Esophagus muscularis mucosa (tissue), 4 donors: ENCODE measurements around the gene JADE2. TPM values are rescaled to one million over a fixed set of nuclear protein-coding genes. Genes with fewer than 3 reads are reported as not detected.

Experiments
- DNase-seq: peaks from one replicate; pipeline ENCODE4 v3.0.0-alpha.2; 2017; ENCODE audit errors: extremely low spot score
- H3K27ac ChIP-seq, 4 donors: fragments of 200-600 bp; sonication (generic); replicated peaks in 1 of 4; 1 replicate in 3 of 4; 2 replicates in 1 of 4; pipeline ENCODE4 v1.5.1; 2016 to 2019; ENCODE audit warnings: mild to moderate bottlenecking in 1 of 4
- H3K27me3 ChIP-seq, 4 donors: fragments of 200-600 bp; sonication (generic); one replicate each; pipeline versions ENCODE4 v1.5.1 to v1.6.0; 2016 to 2019
- H3K36me3 ChIP-seq, 4 donors: fragments of 200-600 bp; sonication (generic); one replicate each; pipeline ENCODE4 v1.5.1; 2016 to 2019
- H3K4me1 ChIP-seq, 4 donors: fragments of 200-600 bp; sonication (generic); one replicate each; pipeline ENCODE4 v1.5.1; 2016 to 2019
- H3K4me3 ChIP-seq, 4 donors: fragments of 200-600 bp; sonication (generic); 1 replicate in 2 of 4; 2 replicates in 2 of 4; pipeline ENCODE4 v1.5.1; 2016 to 2019; ENCODE audit warnings: mild to moderate bottlenecking in 4 of 4, moderate library complexity in 1 of 4
- H3K9me3 ChIP-seq, 4 donors: fragments of 200-600 bp; sonication (generic); 1 replicate in 3 of 4; 2 replicates in 1 of 4; pipeline ENCODE4 v1.5.1; 2016 to 2019
- CTCF ChIP-seq, 3 experiments: fragments of 200-600 bp in 2 of 3; fragments of 450-650 bp in 1 of 3; sonication (generic) in 2 of 3; IDR thresholded peaks; one replicate each; pipeline ENCODE4 v1.5.1; 2017 to 2019; ENCODE audit warnings: antibody characterized with exemption in 3 of 3, mild to moderate bottlenecking in 2 of 3, moderate library complexity in 1 of 3
- EP300 ChIP-seq: sonication (generic); formaldehyde crosslinking; IDR thresholded peaks from one replicate; pipeline ENCODE4 v1.6.1; 2017; ENCODE audit warnings: antibody characterized with exemption
- POLR2A ChIP-seq: fragments of 450-650 bp; IDR thresholded peaks from one replicate; pipeline ENCODE4 v1.6.1; 2017; ENCODE audit warnings: antibody characterized with exemption, moderate library complexity, mild to moderate bottlenecking, low read depth
- POLR2AphosphoS5 ChIP-seq, 2 donors: sonication (generic); formaldehyde crosslinking; IDR thresholded peaks; one replicate each; pipeline ENCODE4 v1.6.1; 2017; ENCODE audit warnings: antibody characterized with exemption in 2 of 2
- WGBS: methylation state at CpG from one replicate; pipeline ENCODE4 v1.1.5; 2018; 5-methylcytosine and 5-hydroxymethylcytosine counted together
- intact Hi-C: fragments of 100-400 bp; cut with DNase I; formaldehyde crosslinking; loops from one replicate; pipeline ENCODE4 v1.15.1; 2023
- total RNA-seq, 4 donors: library from RNA; depleted of rRNA; stranded (reverse); fragments of >200 nt; gene quantifications; one replicate each; pipeline versions ENCODE4 v1.1.0 to v1.2.1, GENCODE V29; 2016

Gene JADE2
- total RNA-seq, 4 donors from 2014 or later = 55.5 to 95.5 (median 77.1) TPM

GRCh38 chr5:134503937-134504437 lies 21.5 kb upstream of the JADE2 start:
- intact Hi-C loops = no loop called here
- Histone ChIP-seq H3K4me3 (no peak overlapping the region), H3K4me1 (peaks cover 28 to 43% (median 37%) of the 10 kb centered on the region in 4 donors), H3K27ac (peak overlapping the region; percentile 55 to 74 (median 71)), H3K36me3 (no peaks in the 10 kb centered on the region), H3K27me3 (no peaks in the 10 kb centered on the region), H3K9me3 (no peaks in the 10 kb centered on the region)
- TF ChIP-seq POLR2A = no peak
- TF ChIP-seq EP300 = no peak
- no peak for TF ChIP-seq CTCF (IDR thresholded peaks at IDR 0.05)
- no peak for TF ChIP-seq POLR2AphosphoS5 (IDR thresholded peaks at IDR 0.05)
- no peak for DNase-seq
- 67% methylated on average over 3 of the region's 3 CpGs for WGBS

- no peak for DNase-seq
- H3K36me3 ChIP-seq = no peaks in the 10 kb centered on the region
- H3K4me1 ChIP-seq = peaks cover 28 to 43% (median 37%) of the 10 kb centered on the region in 4 donors
- H3K27ac ChIP-seq = peak overlapping the region in 3 of 4 donors; percentile 55 to 74 (median 74)
- H3K9me3 ChIP-seq = no peaks in the 10 kb centered on the region
- 93% methylated on average over 8 of the region's 12 CpGs for WGBS
- TF ChIP-seq POLR2AphosphoS5 (IDR thresholded peaks at IDR 0.05) = no peak
- no peak for TF ChIP-seq CTCF (IDR thresholded peaks at IDR 0.05)
- no peak for TF ChIP-seq EP300
- no peak for TF ChIP-seq POLR2A
- H3K4me3 ChIP-seq = no peak overlapping the region
- no peaks in the 10 kb centered on the region for H3K27me3 ChIP-seq
- intact Hi-C loops = no loop called here
These were observed 20.7 kb upstream of the JADE2 start for GRCh38 chr5:134504629-134505300.

GRCh38 chr5:134506054-134507039 lies 19.1 kb upstream of the JADE2 start:
- peak overlapping the region; percentile 1 to 38 (median 30) for H3K27ac ChIP-seq
- H3K36me3 ChIP-seq = no peaks in the 10 kb centered on the region
- peaks cover 34 to 47% (median 43%) of the 10 kb centered on the region in 4 donors for H3K4me1 ChIP-seq
- peak; percentile 45 to 50 for TF ChIP-seq POLR2AphosphoS5 (IDR thresholded peaks at IDR 0.05)
- TF ChIP-seq CTCF (IDR thresholded peaks at IDR 0.05) = no peak
- H3K4me3 ChIP-seq = peak overlapping the region in 3 of 4 donors; percentile 19 to 39 (median 24)
- 56% methylated on average over 7 of the region's 10 CpGs for WGBS
- H3K9me3 ChIP-seq = no peaks in the 10 kb centered on the region
- H3K27me3 ChIP-seq = no peaks in the 10 kb centered on the region
- DNase-seq = no peak
- intact Hi-C loops = no loop called here

GRCh38 chr5:134507452-134507851 lies 18.0 kb upstream of the JADE2 start:
- Histone ChIP-seq H3K4me3 (no peak overlapping the region), H3K27me3 (no peaks in the 10 kb centered on the region), H3K4me1 (peaks cover 45 to 58% (median 54%) of the 10 kb centered on the region in 4 donors), H3K36me3 (no peaks in the 10 kb centered on the region), H3K27ac (no peak overlapping the region), H3K9me3 (no peaks in the 10 kb centered on the region)
- intact Hi-C loops = no loop called here
- DNase-seq = no peak
- TF ChIP-seq CTCF (IDR thresholded peaks at IDR 0.05) = no peak
- no peak for TF ChIP-seq EP300
- no peak for TF ChIP-seq POLR2A
- TF ChIP-seq POLR2AphosphoS5 (IDR thresholded peaks at IDR 0.05) = no peak
- WGBS = 92% methylated on average over 6 of the region's 6 CpGs
